Activated CD8-positive, alpha-beta memory T cell treated with anti-CD3 and anti-CD28 coated beads, Interleukin-2, amount 50 U/mL, for 1 hour (primary cell): Measurements from ENCODE around the gene CEP55.
"Not testable (repeated sequence)": the region's sequence is repeated elsewhere in the genome, so short reads cannot be mapped to it uniquely, and the experiment has no call there.

Source experiments
- DNase-seq: peaks from one replicate; pipeline ENCODE4 v3.0.0-alpha.2; 2020; ENCODE audit errors: extremely low read depth

The CEP55 gene

GRCh38 chr10:93513091-93513490 is 16.7 kb downstream of the CEP55 start:
- DNase-seq: no peak

GRCh38 chr10:93514521-93514920 is 18.1 kb downstream of the CEP55 start:
- no peak for DNase-seq

- no peak for DNase-seq
These were observed 18.9 kb downstream of the CEP55 start for GRCh38 chr10:93515071-93516005.

- no peak for DNase-seq
These were observed 19.6 kb downstream of the CEP55 start for GRCh38 chr10:93516006-93516380.

GRCh38 chr10:93518531-93518930 is 22.1 kb downstream of the CEP55 start:
- no peak for DNase-seq

- no peak for DNase-seq
These were observed 38.9 kb downstream of the CEP55 start for GRCh38 chr10:93535293-93535692.

GRCh38 chr10:93540871-93541270 is 44.5 kb downstream of the CEP55 start:
- not testable (repeated sequence) for DNase-seq

GRCh38 chr10:93541402-93542357 is 45.3 kb downstream of the CEP55 start:
- no peak for DNase-seq

GRCh38 chr10:93542358-93542791 is 46.0 kb downstream of the CEP55 start:
- no peak for DNase-seq

GRCh38 chr10:93546995-93547394 is 50.6 kb downstream of the CEP55 start:
- DNase-seq: not testable (repeated sequence)

GRCh38 chr10:93547522-93547921 is 51.1 kb downstream of the CEP55 start:
- DNase-seq: no peak

GRCh38 chr10:93548376-93549071 is 52.1 kb downstream of the CEP55 start:
- DNase-seq: no peak

GRCh38 chr10:93550606-93551005 is 54.2 kb downstream of the CEP55 start:
- DNase-seq: no peak

GRCh38 chr10:93552780-93553179 is 56.4 kb downstream of the CEP55 start:
- DNase-seq: no peak

- DNase-seq: no peak
These were observed 57.3 kb downstream of the CEP55 start for GRCh38 chr10:93553482-93554315.

GRCh38 chr10:93554316-93554663 is 57.9 kb downstream of the CEP55 start:
- DNase-seq: no peak

- no peak for DNase-seq
These were observed 58.5 kb downstream of the CEP55 start for GRCh38 chr10:93554760-93555432.

- no peak for DNase-seq
These were observed 63.1 kb downstream of the CEP55 start for GRCh38 chr10:93559490-93559889.

- DNase-seq: no peak
These were observed 64.1 kb downstream of the CEP55 start for GRCh38 chr10:93560541-93560940.

GRCh38 chr10:93565446-93565845 is 69.0 kb downstream of the CEP55 start:
- no peak for DNase-seq
